HCT116 (cell line): ENCODE measurements around the gene BATF3. TPM values are rescaled to one million over a fixed set of nuclear protein-coding genes. Genes with fewer than 3 reads are reported as not detected.

Experiments
- ATAC-seq: fragments of 200-7000 bp; cut with Tn5 transposase; 2 replicates; pipeline ENCODE4 v1.9.1; 2020; ENCODE audit warnings: mild to moderate bottlenecking, moderate library complexity
- BruUV-seq: library from RNA; stranded (reverse); fragments of 400-500 nt; replicated peaks from 2 replicates; lab custom pipeline; 2021; lab: Mats Ljungman, UMichigan
- CTCF ChIA-PET: fragments of 300-600 bp; sonication (Branson Sonifier 250); formaldehyde crosslinking; loops from one replicate; lab custom pipeline; 2021; ENCODE audit warnings: antibody characterized with exemption; lab: Charles Lee
- POLR2A ChIA-PET: fragments of 300-600, 350-600 bp; sonication (Branson Sonifier 250); formaldehyde crosslinking; loops from one replicate; lab custom pipeline; 2021; ENCODE audit warnings: antibody characterized with exemption; lab: Charles Lee
- RAD21 ChIA-PET, 2 experiments: fragments of 300-600 bp; sonication (Branson Sonifier 250); formaldehyde crosslinking; loops; one replicate each; lab custom pipeline; 2023; ENCODE audit warnings: low total read pairs in 2 of 2; ENCODE audit not compliant: uncharacterized antibody in 2 of 2, unreplicated experiment in 2 of 2, low non-redundant PET in 1 of 2; lab: Charles Lee
- DNase-seq: peaks from one replicate; pipeline ENCODE4 v3.0.0-alpha.2; 2010; ENCODE audit warnings: low read depth, low spot score
- H2AFZ ChIP-seq: fragments of 200-600 bp; shearing (Covaris generic), sonication (generic); 2 replicates; pipeline ENCODE4 v1.6.1; 2017; ENCODE audit warnings: low read depth, mixed run types, mixed read lengths, antibody characterized with exemption, low read length; ENCODE audit not compliant: poor library complexity, severe bottlenecking
- H3K27ac ChIP-seq: 2 replicates; pipeline ENCODE4 v1.5.1; 2012; ENCODE audit warnings: low read depth, low read length
- H3K27me3 ChIP-seq: fragments of 200-600 bp; sonication (generic); 2 replicates; pipeline ENCODE4 v1.6.1; 2016; ENCODE audit warnings: mixed run types, low read length, mixed read lengths; ENCODE audit not compliant: insufficient read depth
- H3K36me3 ChIP-seq, 2 experiments: fragments of 200-500 bp in 1 of 2; fragments of 200-600 bp in 1 of 2; sonication (Bioruptor generic) in 1 of 2; sonication (generic) in 1 of 2; 2 replicates each; pipeline versions ENCODE4 v1.5.1 to v1.6.1; 2014 to 2016; ENCODE audit warnings: low read length in 2 of 2, inconsistent platforms in 1 of 2, mixed read lengths in 1 of 2, mixed run types in 1 of 2; ENCODE audit not compliant: insufficient read depth in 2 of 2, control insufficient read depth in 1 of 2
- H3K4me1 ChIP-seq, 2 experiments: fragments of 200-600 bp in 1 of 2; sonication (generic) in 1 of 2; 2 replicates each; pipeline versions ENCODE4 v1.5.1 to v1.6.1; 2012 to 2017; ENCODE audit warnings: low read length in 2 of 2, inconsistent platforms in 1 of 2, mild to moderate bottlenecking in 1 of 2, mixed read lengths in 1 of 2, mixed run types in 1 of 2, moderate library complexity in 1 of 2; ENCODE audit not compliant: insufficient read depth in 2 of 2, control insufficient read depth in 1 of 2
- H3K4me2 ChIP-seq: fragments of 200-600 bp; sonication (generic); 2 replicates; pipeline ENCODE4 v1.6.1; 2017; ENCODE audit warnings: mixed run types, low read length, mixed read lengths
- H3K4me3 ChIP-seq, 2 experiments: fragments of 200-600 bp in 1 of 2; sonication (generic) in 1 of 2; replicated peaks in 1 of 2; 2 replicates each; pipeline ENCODE4 v1.5.1; 2011 to 2016; ENCODE audit warnings: low read length in 2 of 2, control low read depth in 1 of 2, low read depth in 1 of 2, mild to moderate bottlenecking in 1 of 2, mixed read lengths in 1 of 2, mixed run types in 1 of 2
- H3K79me2 ChIP-seq: fragments of 200-600 bp; sonication (generic); 2 replicates; pipeline ENCODE4 v1.6.1; 2017; ENCODE audit warnings: mild to moderate bottlenecking, mixed run types, low read length, moderate library complexity, mixed read lengths; ENCODE audit not compliant: insufficient read depth
- H3K9ac ChIP-seq: fragments of 200-600 bp; sonication (generic); 2 replicates; pipeline ENCODE4 v1.6.1; 2016; ENCODE audit warnings: low read length, mixed read lengths
- H3K9me2 ChIP-seq: fragments of 200-600 bp; sonication (generic), shearing (Covaris generic); 2 replicates; pipeline ENCODE4 v1.6.1; 2017; ENCODE audit warnings: mixed run types, mild to moderate bottlenecking, moderate library complexity; ENCODE audit not compliant: insufficient read depth
- H3K9me3 ChIP-seq, 2 experiments: fragments of 200-500 bp in 1 of 2; fragments of 200-600 bp in 1 of 2; sonication (Bioruptor generic) in 1 of 2; sonication (generic) in 1 of 2; 2 replicates each; pipeline ENCODE4 v1.6.1; 2014 to 2017; ENCODE audit warnings: low read length in 2 of 2, mixed read lengths in 2 of 2, inconsistent platforms in 1 of 2, low read depth in 1 of 2, mild to moderate bottlenecking in 1 of 2, mixed run types in 1 of 2, moderate library complexity in 1 of 2; ENCODE audit not compliant: control insufficient read depth in 1 of 2, insufficient read depth in 1 of 2
- H4K20me1 ChIP-seq: fragments of 200-600 bp; sonication (generic), shearing (Covaris generic); 2 replicates; pipeline ENCODE4 v1.6.1; 2017; ENCODE audit warnings: mixed run types, mild to moderate bottlenecking, moderate library complexity; ENCODE audit not compliant: insufficient read depth
- CBX3 ChIP-seq: IDR thresholded peaks from 2 replicates; pipeline ENCODE4 v1.6.1; 2012; ENCODE audit warnings: low read depth
- POLR2A ChIP-seq: IDR thresholded peaks from 2 replicates; pipeline ENCODE4 v1.7.0; 2011; ENCODE audit warnings: borderline replicate concordance; ENCODE audit not compliant: insufficient read depth, insufficient read length; ENCODE audit errors: extremely low read depth
- RAD21 ChIP-seq: IDR thresholded peaks from 2 replicates; pipeline ENCODE4 v1.6.1; 2012; ENCODE audit warnings: low read depth, mild to moderate bottlenecking
- SP1 ChIP-seq: IDR thresholded peaks from 2 replicates; pipeline ENCODE4 v1.6.1; 2012; ENCODE audit warnings: low read depth
- SRF ChIP-seq: IDR thresholded peaks from 2 replicates; pipeline ENCODE4 v1.6.1; 2012; ENCODE audit warnings: low read depth
- TCF7L2 ChIP-seq: IDR thresholded peaks from 2 replicates; pipeline ENCODE4 v1.7.0; 2011; ENCODE audit warnings: borderline replicate concordance, inconsistent platforms; ENCODE audit not compliant: insufficient read depth, insufficient read length; ENCODE audit errors: extremely low read depth
- YY1 ChIP-seq: IDR thresholded peaks from 2 replicates; pipeline ENCODE4 v1.6.1; 2011; ENCODE audit warnings: low read length, low read depth, moderate library complexity, mild to moderate bottlenecking; ENCODE audit not compliant: insufficient replicate concordance; ENCODE audit errors: extremely low read depth
- intact Hi-C: fragments of 100-400 bp; cut with micrococcal nuclease; formaldehyde crosslinking; loops from 2 replicates; pipeline ENCODE4 v1.10.0; 2022
- total RNA-seq: library from RNA; stranded (reverse); gene quantifications from one replicate; pipeline ENCODE4 v1.2.1, GENCODE V29; 2021; ENCODE audit not compliant: unreplicated experiment
- TF ChIP-seq, protein P1 (sequence below): IDR thresholded peaks from 2 replicates; pipeline ENCODE4 v1.6.1; 2011; ENCODE audit warnings: mild to moderate bottlenecking, low read length, moderate library complexity; ENCODE audit not compliant: insufficient replicate concordance; ENCODE audit errors: extremely low read depth

Gene BATF3
- total RNA-seq, 1 experiment from 2014 or later = 4.8 TPM

DNA sequence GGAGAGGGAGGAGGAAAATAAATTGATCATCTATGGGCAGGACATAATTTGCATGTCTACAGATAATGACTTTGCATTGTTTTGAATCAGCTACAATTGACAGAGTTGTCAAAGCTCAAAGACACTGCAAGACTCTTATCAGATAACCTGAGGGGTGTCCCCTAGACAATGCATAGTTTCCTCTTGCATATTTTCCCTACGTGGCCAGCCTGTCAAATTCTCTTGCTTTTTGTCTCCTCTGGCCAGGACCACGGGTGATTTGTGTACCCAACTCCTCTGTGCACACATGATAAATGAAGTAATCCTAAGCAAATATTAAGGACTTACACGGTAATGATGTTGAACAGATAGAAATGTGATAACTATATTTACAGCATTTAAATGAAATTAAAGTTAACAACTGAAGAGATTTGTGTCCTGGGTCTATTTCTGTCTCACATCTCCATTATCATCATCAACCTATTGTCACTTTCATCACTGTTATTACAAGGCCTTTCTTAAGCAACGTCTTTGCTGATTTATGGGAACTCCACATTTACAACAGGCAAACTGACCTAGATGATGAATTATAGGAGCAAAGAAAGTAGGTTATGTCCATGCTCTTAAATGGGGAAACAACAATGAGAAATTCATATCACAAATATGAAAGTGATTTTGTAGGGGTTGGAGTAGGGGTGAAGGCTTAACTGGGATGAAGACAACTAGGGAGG lies 18.8 kb downstream of the BATF3 start:
- no peak for DNase-seq
- POLR2A ChIA-PET = no interaction called here
- intact Hi-C loops = no loop called here
- Histone ChIP-seq H3K4me3 (no peak overlapping the region), H3K27ac (no peak overlapping the region), H2AFZ (no peak overlapping the region), H3K4me1 (no peaks in the 10 kb centered on the region), H3K4me2 (no peak overlapping the region), H3K9me2 (no peaks in the 10 kb centered on the region), H3K36me3 (no peaks in the 10 kb centered on the region), H3K79me2 (no peaks in the 10 kb centered on the region), H3K9me3 (no peaks in the 10 kb centered on the region), H4K20me1 (no peaks in the 10 kb centered on the region), H3K27me3 (no peaks in the 10 kb centered on the region), H3K9ac (no peak overlapping the region)
- ATAC-seq = no peak
- CTCF ChIA-PET = no interaction called here
- no peak for TF ChIP-seq CBX3
- TF ChIP-seq TCF7L2 = no peak
- no peak for TF ChIP-seq RAD21
- TF ChIP-seq SRF = no peak
- TF ChIP-seq POLR2A = no peak
- TF ChIP-seq YY1 = no peak
- no peak for TF ChIP-seq SP1
- TF ChIP-seq, protein P1, sequence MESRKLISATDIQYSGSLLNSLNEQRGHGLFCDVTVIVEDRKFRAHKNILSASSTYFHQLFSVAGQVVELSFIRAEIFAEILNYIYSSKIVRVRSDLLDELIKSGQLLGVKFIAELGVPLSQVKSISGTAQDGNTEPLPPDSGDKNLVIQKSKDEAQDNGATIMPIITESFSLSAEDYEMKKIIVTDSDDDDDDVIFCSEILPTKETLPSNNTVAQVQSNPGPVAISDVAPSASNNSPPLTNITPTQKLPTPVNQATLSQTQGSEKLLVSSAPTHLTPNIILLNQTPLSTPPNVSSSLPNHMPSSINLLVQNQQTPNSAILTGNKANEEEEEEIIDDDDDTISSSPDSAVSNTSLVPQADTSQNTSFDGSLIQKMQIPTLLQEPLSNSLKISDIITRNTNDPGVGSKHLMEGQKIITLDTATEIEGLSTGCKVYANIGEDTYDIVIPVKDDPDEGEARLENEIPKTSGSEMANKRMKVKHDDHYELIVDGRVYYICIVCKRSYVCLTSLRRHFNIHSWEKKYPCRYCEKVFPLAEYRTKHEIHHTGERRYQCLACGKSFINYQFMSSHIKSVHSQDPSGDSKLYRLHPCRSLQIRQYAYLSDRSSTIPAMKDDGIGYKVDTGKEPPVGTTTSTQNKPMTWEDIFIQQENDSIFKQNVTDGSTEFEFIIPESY = no peak
- RAD21 ChIA-PET = no interaction called here
- BruUV-seq = no TSS peak
